HL-60 (cell line): ENCODE results near the gene SRGAP3.

ENCODE experiments used
- DNase-seq, 2 experiments: peaks; one replicate each; pipeline ENCODE4 v3.0.0-alpha.2; 2010 to 2020; ENCODE audit warnings: low read depth in 1 of 2, low spot score in 1 of 2
- H3K27ac ChIP-seq: fragments of 250-450 bp; sonication (Bioruptor Pico); replicated peaks from 2 replicates; pipeline ENCODE4 v1.5.1; 2020; ENCODE audit warnings: mild to moderate bottlenecking, moderate library complexity
- H3K27me3 ChIP-seq: fragments of 250-450 bp; sonication (Bioruptor Pico); 2 replicates; pipeline ENCODE4 v1.5.1; 2021; ENCODE audit warnings: mild to moderate bottlenecking, moderate library complexity; ENCODE audit not compliant: insufficient read depth, poor library complexity, severe bottlenecking
- H3K4me3 ChIP-seq: replicated peaks from 2 replicates; pipeline ENCODE4 v1.5.1; 2011; ENCODE audit warnings: mild to moderate bottlenecking, control low read depth, low read length; ENCODE audit not compliant: insufficient read depth
- GABPA ChIP-seq: IDR thresholded peaks from 2 replicates; pipeline ENCODE4 v1.6.1; 2012; ENCODE audit warnings: low read depth
- POLR2AphosphoS5 ChIP-seq: IDR thresholded peaks from 2 replicates; pipeline ENCODE4 v1.6.1; 2012; ENCODE audit warnings: low read depth
- SPI1 ChIP-seq: IDR thresholded peaks from 2 replicates; pipeline ENCODE4 v1.6.1; 2012; ENCODE audit warnings: low read depth, mild to moderate bottlenecking, borderline replicate concordance
- TF ChIP-seq, protein P1 (sequence below): IDR thresholded peaks from one replicate; pipeline ENCODE4 v1.5.1; 2011; ENCODE audit warnings: low read length, control low read depth, inconsistent platforms; ENCODE audit not compliant: insufficient read depth
- TF ChIP-seq, protein P2 (sequence below): IDR thresholded peaks from 2 replicates; pipeline ENCODE4 v1.6.1; 2012; ENCODE audit warnings: low read depth; ENCODE audit not compliant: insufficient replicate concordance

SRGAP3 gene

DNA sequence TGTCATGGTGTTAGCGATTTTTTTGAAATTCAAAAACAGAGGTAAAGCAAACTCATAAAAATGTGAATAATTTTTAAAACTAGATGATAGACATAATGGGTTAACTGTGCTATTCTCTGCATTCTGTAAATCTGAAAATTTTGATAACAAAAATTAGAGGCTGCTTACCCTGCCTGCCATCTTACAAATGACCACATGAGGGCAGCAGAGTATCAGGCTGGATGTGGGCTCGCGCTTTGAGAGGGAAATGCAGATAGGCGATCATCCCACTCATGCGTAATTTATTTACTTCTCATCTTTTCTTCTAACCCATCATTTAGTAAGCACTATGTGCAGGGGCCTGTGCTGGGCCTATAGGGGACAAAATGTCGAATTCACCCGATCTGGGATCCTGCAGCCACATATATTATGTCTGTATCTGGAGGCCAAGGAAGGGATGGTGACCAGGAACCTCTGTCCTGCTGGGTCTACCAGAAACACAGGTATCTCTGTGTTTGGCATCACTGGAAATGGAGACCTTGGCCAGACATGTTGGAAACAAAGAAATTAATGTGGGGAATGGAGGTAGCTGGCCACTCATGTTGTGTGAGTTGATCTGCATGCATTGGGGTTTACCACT, 278.4 kb downstream of the SRGAP3 start:
- DNase-seq, result peak in 1 of 2 experiments; percentile 56

GRCh38 chr3:8969241-8969640, 280.2 kb downstream of the SRGAP3 start:
- H3K4me3 ChIP-seq, result no peak overlapping the region
- no peak for DNase-seq
- no peak overlapping the region for H3K27ac ChIP-seq
- H3K27me3 ChIP-seq, result no peaks in the 10 kb centered on the region
- no peak for TF ChIP-seq GABPA
- TF ChIP-seq, protein P1, sequence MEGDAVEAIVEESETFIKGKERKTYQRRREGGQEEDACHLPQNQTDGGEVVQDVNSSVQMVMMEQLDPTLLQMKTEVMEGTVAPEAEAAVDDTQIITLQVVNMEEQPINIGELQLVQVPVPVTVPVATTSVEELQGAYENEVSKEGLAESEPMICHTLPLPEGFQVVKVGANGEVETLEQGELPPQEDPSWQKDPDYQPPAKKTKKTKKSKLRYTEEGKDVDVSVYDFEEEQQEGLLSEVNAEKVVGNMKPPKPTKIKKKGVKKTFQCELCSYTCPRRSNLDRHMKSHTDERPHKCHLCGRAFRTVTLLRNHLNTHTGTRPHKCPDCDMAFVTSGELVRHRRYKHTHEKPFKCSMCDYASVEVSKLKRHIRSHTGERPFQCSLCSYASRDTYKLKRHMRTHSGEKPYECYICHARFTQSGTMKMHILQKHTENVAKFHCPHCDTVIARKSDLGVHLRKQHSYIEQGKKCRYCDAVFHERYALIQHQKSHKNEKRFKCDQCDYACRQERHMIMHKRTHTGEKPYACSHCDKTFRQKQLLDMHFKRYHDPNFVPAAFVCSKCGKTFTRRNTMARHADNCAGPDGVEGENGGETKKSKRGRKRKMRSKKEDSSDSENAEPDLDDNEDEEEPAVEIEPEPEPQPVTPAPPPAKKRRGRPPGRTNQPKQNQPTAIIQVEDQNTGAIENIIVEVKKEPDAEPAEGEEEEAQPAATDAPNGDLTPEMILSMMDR, result no peak
- TF ChIP-seq, protein P2, sequence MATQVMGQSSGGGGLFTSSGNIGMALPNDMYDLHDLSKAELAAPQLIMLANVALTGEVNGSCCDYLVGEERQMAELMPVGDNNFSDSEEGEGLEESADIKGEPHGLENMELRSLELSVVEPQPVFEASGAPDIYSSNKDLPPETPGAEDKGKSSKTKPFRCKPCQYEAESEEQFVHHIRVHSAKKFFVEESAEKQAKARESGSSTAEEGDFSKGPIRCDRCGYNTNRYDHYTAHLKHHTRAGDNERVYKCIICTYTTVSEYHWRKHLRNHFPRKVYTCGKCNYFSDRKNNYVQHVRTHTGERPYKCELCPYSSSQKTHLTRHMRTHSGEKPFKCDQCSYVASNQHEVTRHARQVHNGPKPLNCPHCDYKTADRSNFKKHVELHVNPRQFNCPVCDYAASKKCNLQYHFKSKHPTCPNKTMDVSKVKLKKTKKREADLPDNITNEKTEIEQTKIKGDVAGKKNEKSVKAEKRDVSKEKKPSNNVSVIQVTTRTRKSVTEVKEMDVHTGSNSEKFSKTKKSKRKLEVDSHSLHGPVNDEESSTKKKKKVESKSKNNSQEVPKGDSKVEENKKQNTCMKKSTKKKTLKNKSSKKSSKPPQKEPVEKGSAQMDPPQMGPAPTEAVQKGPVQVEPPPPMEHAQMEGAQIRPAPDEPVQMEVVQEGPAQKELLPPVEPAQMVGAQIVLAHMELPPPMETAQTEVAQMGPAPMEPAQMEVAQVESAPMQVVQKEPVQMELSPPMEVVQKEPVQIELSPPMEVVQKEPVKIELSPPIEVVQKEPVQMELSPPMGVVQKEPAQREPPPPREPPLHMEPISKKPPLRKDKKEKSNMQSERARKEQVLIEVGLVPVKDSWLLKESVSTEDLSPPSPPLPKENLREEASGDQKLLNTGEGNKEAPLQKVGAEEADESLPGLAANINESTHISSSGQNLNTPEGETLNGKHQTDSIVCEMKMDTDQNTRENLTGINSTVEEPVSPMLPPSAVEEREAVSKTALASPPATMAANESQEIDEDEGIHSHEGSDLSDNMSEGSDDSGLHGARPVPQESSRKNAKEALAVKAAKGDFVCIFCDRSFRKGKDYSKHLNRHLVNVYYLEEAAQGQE, result no peak

More for the DNA sequence above, 278.4 kb downstream of the SRGAP3 start:
- TF ChIP-seq, protein P1, result peak; percentile 93
- TF ChIP-seq POLR2AphosphoS5, result no peak
- Histone ChIP-seq H3K27ac (no peak overlapping the region), H3K27me3 (no peaks in the 10 kb centered on the region), H3K4me3 (no peak overlapping the region)

DNA sequence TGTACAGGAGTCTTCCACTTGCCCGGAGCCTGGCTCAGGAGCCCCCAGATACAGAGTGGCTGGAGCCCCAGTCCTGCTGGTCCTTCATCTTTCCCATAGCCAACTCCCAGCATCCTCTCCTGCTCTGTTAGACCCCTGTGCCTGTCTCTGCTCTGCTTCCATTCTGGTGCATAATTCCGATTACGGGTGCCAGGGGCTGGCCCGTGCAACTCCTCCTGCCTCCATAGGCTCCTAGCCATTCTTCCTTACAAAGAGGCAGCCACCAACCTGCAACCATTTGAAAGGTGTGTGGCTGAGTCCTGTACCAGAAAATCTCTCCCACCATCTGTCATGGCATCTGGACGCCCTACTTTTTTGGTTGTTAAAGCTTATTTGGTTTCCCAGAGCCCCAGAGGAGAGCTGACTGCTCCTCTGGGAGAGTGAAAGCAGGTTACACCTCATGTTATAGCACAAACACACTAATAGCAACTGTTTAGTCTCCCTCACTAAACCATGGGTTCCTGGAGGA, 281.0 kb downstream of the SRGAP3 start:
- Histone ChIP-seq H3K4me3 (no peak overlapping the region), H3K27ac (no peak overlapping the region), H3K27me3 (no peaks in the 10 kb centered on the region)
- TF ChIP-seq, protein P1, result no peak
- TF ChIP-seq SPI1 (no peak), GABPA (no peak), POLR2AphosphoS5 (no peak)
- TF ChIP-seq, protein P2, result no peak
- DNase-seq, result no peak

DNA sequence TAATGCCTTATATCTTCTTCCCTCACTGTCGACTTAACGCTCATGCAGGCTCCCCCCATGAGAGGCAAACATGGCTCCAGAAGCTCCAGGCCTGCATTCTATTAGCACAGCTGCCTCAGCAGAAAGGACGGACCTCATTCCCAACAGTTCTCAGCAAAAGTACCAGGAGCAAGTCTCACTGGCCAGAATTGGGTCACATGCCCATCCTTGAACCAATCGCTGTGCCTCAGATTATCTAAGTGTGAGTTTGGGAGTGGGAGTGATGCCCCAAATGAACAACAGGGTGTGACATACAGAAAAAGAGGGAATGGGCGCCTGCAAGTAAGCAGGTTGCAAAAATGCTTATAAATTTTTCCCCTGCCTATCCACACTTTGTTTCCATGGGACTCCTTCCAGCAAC, 281.9 kb downstream of the SRGAP3 start:
- TF ChIP-seq, protein P1, result no peak
- no peak for TF ChIP-seq GABPA
- no peak for TF ChIP-seq POLR2AphosphoS5
- TF ChIP-seq SPI1, result no peak
- TF ChIP-seq, protein P2, result no peak
- no peak overlapping the region for H3K4me3 ChIP-seq
- H3K27ac ChIP-seq, result no peak overlapping the region
- H3K27me3 ChIP-seq, result no peaks in the 10 kb centered on the region
- DNase-seq, result no peak
